Metanephros (tissue), 2 donors: ENCODE measurements around the gene RAB7A. TPM values are rescaled to one million over a fixed set of nuclear protein-coding genes. Genes with fewer than 3 reads are reported as not detected.

Experiments
- small RNA-seq: library from RNA; depleted of rRNA; stranded (forward); fragments of <200 nt; gene quantifications from one replicate; pipeline ENCODE3, GENCODE V24; 2014; ENCODE audit warnings: low replicate concordance
- total RNA-seq: library from RNA; depleted of rRNA; stranded (reverse); fragments of >200 nt; gene quantifications from one replicate; pipeline ENCODE4 v1.2.3, GENCODE V29; 2014

Gene RAB7A
- total RNA-seq: 68.8 TPM

GRCh38 chr3:128726023-128727016, at the start of gene RAB7A:
Gene RAB7A (plus strand): TSS chr3:128726183. CDS start chr3:128795368, 69,185 bp downstream.

Small RNA genes lying within 50 kb of the gene (small RNA-seq; reads per million reads assigned to genes)
- not detected for gene RF00399

Other genes with a start within 250 kb of the RAB7A start
- gene GATA2, start 233.0 kb upstream of the RAB7A start, total RNA-seq: 45.6 TPM
- 264 TPM for gene RPN1, start 75.4 kb upstream of the RAB7A start, total RNA-seq
- gene ACAD9, start 153.4 kb downstream of the RAB7A start, total RNA-seq: 48.0 TPM